OCI-M2 (cell line): ENCODE data around the gene FOXN1.

ENCODE experiments used
- DNase-seq: peaks from one replicate; lab custom pipeline; 2025; ENCODE audit not compliant: unreplicated experiment; lab: John Stamatoyannopoulos, UW

Gene FOXN1

GRCh38 chr17:28523876-28524275 lies 17.7 kb downstream of the FOXN1 start:
- DNase-seq: no peak

- no peak for DNase-seq
Measured at GRCh38 chr17:28524476-28525424, 18.6 kb downstream of the FOXN1 start.

DNA sequence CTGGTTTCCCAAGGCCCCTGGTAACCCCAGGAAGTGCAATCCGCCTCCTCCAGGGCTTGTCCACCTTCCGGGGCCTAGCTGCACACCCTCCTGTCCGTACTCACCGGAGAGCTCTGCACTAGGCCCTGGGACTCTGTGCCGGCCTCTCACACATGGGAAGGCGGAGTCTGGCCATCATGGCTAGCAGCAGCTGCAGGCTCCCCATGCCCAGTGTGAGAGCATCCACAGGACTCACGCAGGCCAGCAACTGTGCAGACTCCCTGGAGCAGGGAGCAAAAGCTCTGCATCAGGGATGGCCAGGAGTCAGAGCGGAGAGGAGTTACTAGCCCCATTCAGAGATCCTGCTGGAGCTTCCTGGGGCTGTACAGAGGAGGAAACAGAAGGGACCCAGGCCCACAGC lies 20.2 kb downstream of the FOXN1 start:
- no peak for DNase-seq

DNA sequence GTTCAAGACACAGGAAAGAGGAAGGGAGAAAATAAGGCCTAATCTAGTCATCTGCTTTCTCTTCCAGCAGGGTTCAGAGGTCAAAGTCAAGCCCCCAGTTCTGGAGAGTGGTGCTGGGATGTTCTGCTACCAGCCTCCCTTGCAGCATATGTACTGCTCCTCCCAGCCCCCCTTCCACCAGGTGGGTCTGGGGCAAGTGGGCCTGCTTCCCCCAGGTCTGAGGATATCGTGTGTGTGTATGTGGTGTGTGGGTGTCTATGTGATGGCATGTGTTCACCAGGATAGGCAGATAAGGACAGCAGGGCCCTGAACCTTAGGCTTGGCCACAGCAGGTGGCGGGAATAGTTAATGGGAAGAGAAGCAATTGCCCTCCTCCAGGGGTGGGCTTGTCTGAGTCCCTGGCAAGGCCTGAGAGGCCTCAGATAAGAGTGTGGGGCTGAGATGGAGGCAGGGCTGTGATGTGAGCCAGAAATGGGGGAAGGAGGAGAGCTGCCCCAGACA lies 21.1 kb downstream of the FOXN1 start:
- DNase-seq: no peak

DNA sequence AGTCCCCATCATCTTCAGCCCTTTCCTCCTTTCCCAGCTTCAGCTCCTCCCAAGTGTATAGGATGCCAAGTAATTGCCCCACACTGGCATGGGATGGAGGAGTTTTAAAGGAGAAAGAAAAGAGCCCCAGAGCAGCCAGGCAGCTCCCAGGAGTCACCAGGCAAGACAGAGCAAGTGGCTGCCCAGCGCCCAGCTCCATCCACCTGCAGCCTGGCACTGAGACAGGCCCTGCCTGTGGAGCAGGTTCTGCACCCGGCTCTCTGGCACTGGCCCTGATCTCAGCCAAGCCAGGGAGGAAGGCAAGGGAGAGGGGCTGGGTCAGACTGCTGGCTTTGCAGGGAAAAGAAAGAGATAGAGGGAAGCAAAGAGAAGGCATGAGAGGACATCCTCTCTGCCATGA lies 21.7 kb downstream of the FOXN1 start:
- DNase-seq: no peak

- DNase-seq: no peak
Measured at GRCh38 chr17:28528327-28529012, 22.3 kb downstream of the FOXN1 start.

- no peak for DNase-seq
Measured at GRCh38 chr17:28529013-28529400, 22.9 kb downstream of the FOXN1 start.

- DNase-seq: no peak
Measured at GRCh38 chr17:28530250-28530649, 24.1 kb downstream of the FOXN1 start.

- DNase-seq: no peak
Measured at GRCh38 chr17:28530926-28531325, 24.8 kb downstream of the FOXN1 start.

- DNase-seq: no peak
Measured at GRCh38 chr17:28532050-28532960, 26.2 kb downstream of the FOXN1 start.

- no peak for DNase-seq
Measured at GRCh38 chr17:28533091-28533807, 27.1 kb downstream of the FOXN1 start.

DNA sequence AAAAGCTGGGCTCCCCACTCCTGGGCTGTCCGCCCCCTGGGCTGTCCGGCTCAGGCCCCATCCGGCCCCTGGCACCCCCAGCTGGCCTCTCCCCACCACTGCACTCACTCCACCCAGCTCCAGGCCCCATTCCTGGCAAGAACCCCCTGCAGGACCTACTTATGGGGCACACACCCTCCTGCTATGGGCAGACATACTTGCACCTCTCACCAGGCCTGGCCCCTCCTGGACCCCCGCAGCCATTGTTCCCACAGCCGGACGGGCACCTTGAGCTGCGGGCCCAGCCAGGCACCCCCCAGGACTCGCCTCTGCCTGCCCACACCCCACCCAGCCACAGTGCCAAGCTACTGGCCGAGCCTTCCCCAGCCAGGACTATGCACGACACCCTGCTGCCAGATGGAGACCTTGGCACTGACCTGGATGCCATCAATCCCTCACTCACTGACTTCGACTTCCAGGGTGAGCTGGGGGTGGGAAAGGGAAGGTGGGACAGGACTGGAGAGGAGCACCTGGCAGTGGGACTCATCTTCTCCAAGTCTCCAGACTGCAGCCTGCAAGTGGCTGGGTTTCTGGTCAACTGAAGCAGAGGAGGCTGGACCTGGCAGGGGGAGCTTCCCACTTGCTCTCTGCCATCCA lies 28.7 kb downstream of the FOXN1 start:
- DNase-seq: no peak

DNA sequence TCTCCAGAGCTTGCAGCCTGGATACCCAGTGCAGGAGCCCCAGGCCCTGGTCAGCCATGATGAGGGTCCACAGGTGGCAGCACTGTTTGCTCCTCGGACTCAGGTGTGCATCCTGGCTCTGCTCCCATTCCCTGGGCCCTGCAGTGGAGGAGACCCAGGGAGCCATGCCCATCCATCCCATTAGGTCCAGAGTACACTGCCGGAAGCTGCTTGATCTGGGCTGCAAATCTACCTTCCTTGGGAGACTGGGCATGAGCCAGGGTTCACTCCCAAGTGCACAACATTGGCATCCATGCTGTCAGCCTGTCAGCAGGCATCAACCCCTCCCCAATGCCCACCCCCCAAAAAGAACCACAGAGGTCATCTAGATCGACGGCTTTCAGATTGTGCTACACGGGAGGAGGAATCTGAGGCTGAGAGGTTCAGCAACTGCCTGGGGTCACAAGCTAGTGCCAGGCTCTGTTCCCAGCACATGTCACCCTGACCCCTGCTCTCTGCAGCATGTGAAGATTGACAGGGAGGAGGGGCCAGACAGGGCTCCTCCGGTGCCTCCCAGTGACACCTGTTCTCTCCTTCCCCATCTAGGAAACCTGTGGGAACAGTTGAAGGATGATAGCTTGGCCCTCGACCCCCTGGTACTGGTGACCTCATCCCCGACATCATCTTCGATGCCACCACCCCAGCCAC lies 30.5 kb downstream of the FOXN1 start:
- DNase-seq: no peak

DNA sequence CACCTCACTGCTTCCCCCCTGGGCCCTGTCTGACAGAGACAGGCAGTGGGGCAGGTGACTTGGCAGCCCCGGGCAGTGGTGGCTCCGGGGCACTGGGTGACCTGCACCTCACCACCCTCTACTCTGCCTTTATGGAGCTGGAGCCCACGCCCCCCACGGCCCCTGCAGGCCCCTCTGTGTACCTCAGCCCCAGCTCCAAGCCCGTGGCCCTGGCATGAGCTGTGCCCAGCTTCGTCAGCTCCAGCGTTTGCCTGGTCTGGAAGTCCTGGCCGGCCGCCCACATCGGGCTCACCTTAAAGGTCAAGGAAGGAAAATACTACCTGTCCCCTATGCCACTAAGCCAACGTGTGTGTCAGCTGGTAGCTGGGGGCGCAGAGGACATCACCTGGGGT lies 31.1 kb downstream of the FOXN1 start:
- DNase-seq: no peak

DNA sequence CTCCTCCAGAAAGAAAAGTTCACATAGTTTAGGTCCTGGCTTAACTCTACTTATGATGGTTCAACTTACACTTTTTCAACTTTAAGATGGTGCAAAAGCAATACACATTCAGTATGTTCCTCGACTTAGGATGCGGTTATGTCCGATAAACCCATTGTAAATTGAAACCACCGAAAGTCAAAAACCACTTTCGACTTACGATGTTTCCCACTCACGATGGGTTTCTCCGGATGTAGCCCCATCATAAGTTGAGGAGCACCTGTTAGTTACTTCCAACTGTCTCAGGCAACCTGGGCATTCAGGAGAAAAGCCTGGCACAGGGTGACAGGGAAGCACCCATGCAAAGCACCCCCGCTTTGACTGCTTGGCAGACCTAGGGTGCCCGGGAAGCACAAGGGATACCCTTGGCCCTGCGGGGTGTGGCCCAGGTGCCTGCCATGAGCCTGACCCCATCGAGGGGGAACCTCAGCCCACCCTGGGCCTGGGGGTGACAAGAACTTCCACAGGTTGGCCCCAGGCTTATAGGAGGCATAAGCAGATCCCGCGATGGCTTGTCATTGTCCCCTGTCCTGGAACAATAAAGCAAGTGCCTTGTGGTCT lies 32.2 kb downstream of the FOXN1 start:
- no peak for DNase-seq

DNA sequence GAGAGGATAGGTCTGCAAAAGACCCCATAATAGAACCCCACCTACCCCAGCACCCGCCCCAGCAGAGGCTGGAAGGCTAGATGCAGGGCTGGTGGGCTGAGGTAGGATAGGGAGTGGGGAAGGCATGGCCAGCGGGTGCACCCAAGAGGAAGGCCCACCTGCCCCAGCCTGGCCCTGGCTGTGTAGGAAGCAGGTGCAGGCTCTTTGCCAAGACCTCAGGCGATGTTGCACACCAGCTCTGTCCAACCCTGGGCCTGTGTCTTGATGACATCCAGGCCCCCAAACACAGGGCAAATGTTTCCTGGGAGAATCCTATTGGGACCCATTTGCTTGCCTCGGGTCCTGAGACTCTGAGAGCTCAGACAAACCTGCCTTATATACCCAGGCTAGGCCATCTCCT lies 34.1 kb downstream of the FOXN1 start:
- no peak for DNase-seq

DNA sequence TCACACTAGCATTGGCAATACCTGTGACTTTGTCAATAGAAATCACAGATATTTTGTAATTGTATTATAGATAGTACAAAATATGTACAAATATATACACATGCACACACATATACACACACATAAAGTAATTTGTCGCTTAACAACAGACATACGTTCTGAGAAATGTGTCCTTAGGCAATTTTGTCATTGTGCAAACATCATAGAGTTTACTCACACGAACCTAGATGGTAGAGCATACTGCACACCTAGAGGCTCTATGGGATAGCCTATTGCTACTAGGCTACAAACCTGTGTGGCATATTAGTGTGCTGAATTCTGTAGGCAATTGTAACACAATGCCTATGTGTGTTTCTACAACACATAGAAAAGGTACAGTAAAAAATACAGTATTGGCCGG lies 35.3 kb downstream of the FOXN1 start:
- no peak for DNase-seq

- no peak for DNase-seq
Measured at GRCh38 chr17:28544402-28545140, 38.4 kb downstream of the FOXN1 start.
